ENCODE data around the gene AMOTL1. TPM values are rescaled to one million over a fixed set of nuclear protein-coding genes. Genes with fewer than 3 reads are reported as not detected.

AMOTL1 gene
- polyA plus RNA-seq, 1 donor (not counting 4 experiments of a cell fraction or from before 2014, with no cell fraction given): 86.5 TPM

DNA sequence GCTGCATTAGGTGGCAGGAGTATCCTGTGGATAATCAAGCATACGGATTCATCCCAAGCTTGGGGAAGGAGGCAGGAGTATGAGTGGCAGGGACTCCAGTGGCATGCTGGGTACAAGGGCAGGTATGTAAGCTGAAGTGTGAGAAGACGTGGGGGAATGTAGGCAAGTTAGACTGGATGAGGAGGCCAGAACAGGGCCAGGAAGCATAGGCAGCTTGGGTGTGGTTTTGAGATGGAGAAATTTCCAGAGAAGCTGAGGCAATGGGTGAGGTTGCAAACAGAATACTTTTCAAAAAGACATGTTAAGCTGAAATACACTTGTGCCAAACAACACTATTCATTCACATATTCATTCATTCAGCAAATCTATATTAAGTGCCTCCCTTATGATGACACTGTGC is 43.1 kb upstream of the AMOTL1 start:
- no peak overlapping the region for H3K27ac ChIP-seq (ENCODE audit: control insufficient read depth, insufficient read depth, low read length)
- H3K27me3 ChIP-seq (ENCODE audit: control insufficient read depth, extremely low read depth, insufficient read depth, low read length): no peaks in the 10 kb centered on the region
- H3K9me1 ChIP-seq (ENCODE audit: control insufficient read depth, extremely low read depth, insufficient read depth, low read length): no peaks in the 10 kb centered on the region
- no peaks in the 10 kb centered on the region for H4K20me1 ChIP-seq (ENCODE audit: control insufficient read depth, extremely low read depth, insufficient read depth, low read length)
- peaks cover 59% of the 10 kb centered on the region for H3K79me2 ChIP-seq (ENCODE audit: control insufficient read depth, insufficient read depth, low read length)
- H3K4me1 ChIP-seq (ENCODE audit: control insufficient read depth, extremely low read depth, insufficient read depth, low read length): peaks cover 45% of the 10 kb centered on the region
- FAIRE-seq (no peak), DNase-seq (ENCODE audit: low read depth, low spot score) (no peak)
- no peak overlapping the region for H3K9ac ChIP-seq (ENCODE audit: control insufficient read depth, extremely low read depth, insufficient read depth, low read length)
- no peak overlapping the region for H3K4me3 ChIP-seq (ENCODE audit: control insufficient read depth in 2 of 3, extremely low read depth in 1 of 3, insufficient read depth in 2 of 3, low read depth in 1 of 3, low read length in 3 of 3)
- no peaks in the 10 kb centered on the region for H3K9me3 ChIP-seq (ENCODE audit: control insufficient read depth, low read depth, low read length)
- H3K36me3 ChIP-seq (ENCODE audit: control insufficient read depth in 2 of 2, extremely low read depth in 1 of 2, insufficient read depth in 2 of 2, low read length in 2 of 2): peaks cover 8 to 16% of the 10 kb centered on the region in 2 experiments
- dilution Hi-C loops (cut with MboI; ENCODE audit: extremely low pct_ligation_motif_present, low sequenced_read_pairs): no loop called here
- TF ChIP-seq CTCF (optimal IDR thresholded peaks at IDR 0.05 in 1 of 3, IDR thresholded peaks at IDR 0.05 in 1 of 3, conservative IDR thresholded peaks at IDR 0.05 in 1 of 3; ENCODE audit: extremely low read depth in 1 of 3, insufficient read depth in 2 of 3, low read length in 3 of 3) (no peak), EZH2 (IDR thresholded peaks at IDR 0.05; ENCODE audit: low read length) (no peak)
- no peak overlapping the region for H2AFZ ChIP-seq (ENCODE audit: control insufficient read depth, low read length)
- H3K4me2 ChIP-seq (ENCODE audit: control insufficient read depth, extremely low read depth, insufficient read depth, low read depth, low read length): no peak overlapping the region

- Histone ChIP-seq H3K4me3 (ENCODE audit: control insufficient read depth in 2 of 3, extremely low read depth in 1 of 3, insufficient read depth in 2 of 3, low read depth in 1 of 3, low read length in 3 of 3) (no peak overlapping the region), H3K9ac (ENCODE audit: control insufficient read depth, extremely low read depth, insufficient read depth, low read length) (no peak overlapping the region), H3K79me2 (ENCODE audit: control insufficient read depth, insufficient read depth, low read length) (peaks cover 47% of the 10 kb centered on the region), H3K9me1 (ENCODE audit: control insufficient read depth, extremely low read depth, insufficient read depth, low read length) (peaks cover 2% of the 10 kb centered on the region), H3K36me3 (ENCODE audit: control insufficient read depth in 2 of 2, extremely low read depth in 1 of 2, insufficient read depth in 2 of 2, low read length in 2 of 2) (peaks cover 14 to 35% of the 10 kb centered on the region in 2 experiments), H3K27ac (ENCODE audit: control insufficient read depth, insufficient read depth, low read length) (no peak overlapping the region), H4K20me1 (ENCODE audit: control insufficient read depth, extremely low read depth, insufficient read depth, low read length) (no peaks in the 10 kb centered on the region), H3K27me3 (ENCODE audit: control insufficient read depth, extremely low read depth, insufficient read depth, low read length) (no peaks in the 10 kb centered on the region), H3K4me2 (ENCODE audit: control insufficient read depth, extremely low read depth, insufficient read depth, low read depth, low read length) (peak overlapping the region; percentile 30), H3K9me3 (ENCODE audit: control insufficient read depth, low read depth, low read length) (no peaks in the 10 kb centered on the region), H3K4me1 (ENCODE audit: control insufficient read depth, extremely low read depth, insufficient read depth, low read length) (peaks cover 62% of the 10 kb centered on the region), H2AFZ (ENCODE audit: control insufficient read depth, low read length) (no peak overlapping the region)
- no peak for TF ChIP-seq CTCF (optimal IDR thresholded peaks at IDR 0.05 in 1 of 3, IDR thresholded peaks at IDR 0.05 in 1 of 3, conservative IDR thresholded peaks at IDR 0.05 in 1 of 3; ENCODE audit: extremely low read depth in 1 of 3, insufficient read depth in 2 of 3, low read length in 3 of 3)
- TF ChIP-seq EZH2 (IDR thresholded peaks at IDR 0.05; ENCODE audit: low read length): no peak
- dilution Hi-C loops (cut with MboI; ENCODE audit: extremely low pct_ligation_motif_present, low sequenced_read_pairs): no loop called here
- FAIRE-seq: peak; percentile 88
- no peak for DNase-seq (ENCODE audit: low read depth, low spot score)
Measured at GRCh38 chr11:94727819-94728218, 40.3 kb upstream of the AMOTL1 start.

All from keratinocyte (primary cell).